Kidney epithelial cell (primary cell): ENCODE measurements around the gene METTL9. TPM values are rescaled to one million over a fixed set of nuclear protein-coding genes. Genes with fewer than 3 reads are reported as not detected.

Experiments used
- DNase-seq: peaks from one replicate; pipeline ENCODE4 v3.0.0-alpha.2; 2010; ENCODE audit warnings: low read depth
- H3K27me3 ChIP-seq: 2 replicates; pipeline ENCODE4 v1.6.0; 2011; ENCODE audit warnings: low read length; ENCODE audit not compliant: control insufficient read depth, insufficient read depth
- H3K36me3 ChIP-seq: 2 replicates; pipeline ENCODE4 v1.5.1; 2011; ENCODE audit warnings: low read length; ENCODE audit not compliant: control insufficient read depth, insufficient read depth
- H3K4me3 ChIP-seq: 2 replicates; pipeline ENCODE4 v1.5.1; 2011; ENCODE audit warnings: low read depth, mild to moderate bottlenecking, control low read depth, low read length
- CTCF ChIP-seq: IDR thresholded peaks from 2 replicates; pipeline ENCODE4 v1.5.1; 2011; ENCODE audit warnings: mild to moderate bottlenecking, moderate library complexity, low read length, control low read depth, inconsistent platforms; ENCODE audit not compliant: insufficient read depth, poor library complexity, severe bottlenecking
- total RNA-seq: library from RNA; depleted of rRNA; stranded (reverse); fragments of >200 nt; gene quantifications from 2 replicates; pipeline ENCODE4 v1.2.3, GENCODE V29; 2015

METTL9 gene
- total RNA-seq, 1 donor from 2014 or later: 188 TPM

GRCh38 chr16:21702276-21702675, 102.9 kb downstream of the METTL9 start:
- H3K27me3 ChIP-seq: no peaks in the 10 kb centered on the region
- no peak overlapping the region for H3K4me3 ChIP-seq
- TF ChIP-seq CTCF: no peak
- no peaks in the 10 kb centered on the region for H3K36me3 ChIP-seq
- DNase-seq: no peak

DNA sequence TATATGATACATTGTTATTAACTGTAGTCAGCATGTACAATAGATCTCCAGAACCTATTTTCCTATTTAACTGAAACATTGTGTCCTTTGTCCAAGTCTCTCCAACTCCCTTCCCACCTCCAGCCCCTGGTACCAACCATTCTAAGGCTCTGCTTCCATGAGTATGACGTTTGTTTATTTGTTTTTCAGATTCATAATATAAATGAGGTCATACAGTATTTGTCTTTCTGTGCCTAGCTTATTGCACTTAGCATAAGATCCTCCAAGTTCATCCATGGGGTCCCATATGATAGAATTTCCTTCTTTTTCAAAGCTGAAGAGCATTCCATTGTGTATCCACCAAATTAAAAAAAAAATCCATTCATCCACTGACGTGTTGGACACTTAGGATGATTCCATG, 103.8 kb downstream of the METTL9 start:
- no peak for DNase-seq
- TF ChIP-seq CTCF: no peak
- H3K27me3 ChIP-seq: no peaks in the 10 kb centered on the region
- H3K36me3 ChIP-seq: no peaks in the 10 kb centered on the region
- no peak overlapping the region for H3K4me3 ChIP-seq

GRCh38 chr16:21703589-21704174, 104.3 kb downstream of the METTL9 start:
- no peak overlapping the region for H3K4me3 ChIP-seq
- no peaks in the 10 kb centered on the region for H3K27me3 ChIP-seq
- no peaks in the 10 kb centered on the region for H3K36me3 ChIP-seq
- no peak for DNase-seq
- no peak for TF ChIP-seq CTCF

DNA sequence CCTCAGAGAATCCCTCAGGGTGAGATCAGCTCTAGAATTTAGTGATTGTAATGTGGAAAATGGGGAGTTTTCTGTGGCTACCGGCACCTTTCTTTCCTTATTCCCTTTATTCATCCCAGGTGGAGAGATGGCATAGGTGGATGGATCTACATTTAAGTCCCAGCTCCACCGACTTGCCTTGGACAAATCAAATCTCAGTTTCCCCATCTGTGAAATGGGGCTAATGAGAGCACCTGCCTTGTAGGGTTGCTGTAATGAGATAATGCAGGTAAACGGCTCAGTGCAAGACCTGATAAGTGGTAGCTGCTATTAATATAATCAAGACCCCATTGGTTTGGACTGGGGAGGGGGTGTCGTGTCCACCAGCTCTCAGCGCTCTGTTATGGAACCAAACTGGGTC, 104.9 kb downstream of the METTL9 start:
- no peak for TF ChIP-seq CTCF
- DNase-seq: no peak

GRCh38 chr16:21704733-21705132, 105.4 kb downstream of the METTL9 start:
- no peak for TF ChIP-seq CTCF
- no peaks in the 10 kb centered on the region for H3K36me3 ChIP-seq
- no peak for DNase-seq
- no peaks in the 10 kb centered on the region for H3K27me3 ChIP-seq
- no peak overlapping the region for H3K4me3 ChIP-seq

More for the DNA sequence above, 104.9 kb downstream of the METTL9 start:
- no peak overlapping the region for H3K4me3 ChIP-seq
- no peaks in the 10 kb centered on the region for H3K27me3 ChIP-seq
- H3K36me3 ChIP-seq: no peaks in the 10 kb centered on the region

Other genes starting within 250 kb of the METTL9 start
- gene IGSF6, start 53.0 kb downstream of the METTL9 start, total RNA-seq: 0.04 TPM in 1 of 2 replicates, not detected in the other
- 0.07 and 0.17 TPM in 2 replicates for gene OTOA, start 64.4 kb downstream of the METTL9 start, total RNA-seq